ENCODE measurements around the gene EMCN.

GRCh38 chr4:100372432-100372831 is 145.4 kb downstream of the EMCN start:
- TF ChIP-seq CTCF (IDR thresholded peaks at IDR 0.05) (peak; percentile 33), EZH2 (IDR thresholded peaks at IDR 0.05; ENCODE audit: borderline replicate concordance, insufficient read depth, low read depth, low read length, poor library complexity, severe bottlenecking) (no peak)
